Fibroblast of pulmonary artery (primary cell): Measurements from ENCODE around the gene TAMALIN.

Experiments
- DNase-seq: peaks from one replicate; pipeline ENCODE4 v3.0.0-alpha.2; 2010; ENCODE audit warnings: low read depth
- H3K4me3 ChIP-seq: replicated peaks from 2 replicates; pipeline ENCODE4 v1.5.1; 2011; ENCODE audit warnings: low read depth, mild to moderate bottlenecking, control low read depth, low read length, moderate library complexity
- CTCF ChIP-seq: IDR thresholded peaks from 2 replicates; pipeline ENCODE4 v1.5.1; 2011; ENCODE audit warnings: mild to moderate bottlenecking, control low read depth, low read length, inconsistent platforms; ENCODE audit errors: missing control alignments

Gene TAMALIN

GRCh38 chr12:52027085-52027843, 20.5 kb downstream of the TAMALIN start:
- no peak overlapping the region for H3K4me3 ChIP-seq
- TF ChIP-seq CTCF: no peak
- no peak for DNase-seq

- TF ChIP-seq CTCF: no peak
- H3K4me3 ChIP-seq: no peak overlapping the region
- peak; percentile 55 for DNase-seq
Measured at GRCh38 chr12:52029685-52030084, 22.9 kb downstream of the TAMALIN start.

- H3K4me3 ChIP-seq: peak overlapping the region; percentile 52
- TF ChIP-seq CTCF: no peak
- DNase-seq: peak; percentile 86
Measured at GRCh38 chr12:52032446-52032803, 25.7 kb downstream of the TAMALIN start.

- no peak for TF ChIP-seq CTCF
- H3K4me3 ChIP-seq: peak overlapping the region; percentile 52
- DNase-seq: peak; percentile 98
Measured at GRCh38 chr12:52032804-52033445, 26.2 kb downstream of the TAMALIN start.

GRCh38 chr12:52033446-52034140, 26.8 kb downstream of the TAMALIN start:
- no peak for DNase-seq
- H3K4me3 ChIP-seq: peak overlapping the region; percentile 40
- TF ChIP-seq CTCF: no peak

DNA sequence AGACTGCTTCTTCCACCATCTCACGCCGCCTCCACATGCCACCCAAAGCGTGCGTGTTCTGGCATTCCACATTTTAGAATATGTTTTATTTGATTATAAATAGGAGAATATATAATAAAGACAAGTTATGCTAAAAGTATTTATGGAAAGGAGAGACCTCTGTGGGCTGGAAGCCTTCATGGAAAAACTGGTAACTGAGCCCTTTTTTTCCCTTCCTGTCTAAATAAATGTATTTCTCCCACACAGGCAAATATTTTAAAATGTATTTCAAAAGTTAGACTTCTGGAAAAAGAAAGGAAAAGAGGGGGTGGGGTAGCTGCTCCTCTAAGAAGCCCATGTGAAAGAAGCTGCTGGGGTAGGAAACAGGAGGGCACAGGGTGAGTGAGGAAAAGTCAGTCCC, 28.4 kb downstream of the TAMALIN start:
- DNase-seq: no peak
- no peak overlapping the region for H3K4me3 ChIP-seq
- TF ChIP-seq CTCF: no peak
